PFSK-1 (cell line): ENCODE data around the gene SNRPN.

Source experiments
- POLR2AphosphoS5 ChIP-seq: IDR thresholded peaks from 2 replicates; pipeline ENCODE4 v1.6.1; 2012; ENCODE audit warnings: low read depth, mild to moderate bottlenecking, control low read depth, low read length, moderate library complexity
- SIN3A ChIP-seq: IDR thresholded peaks from 2 replicates; pipeline ENCODE4 v1.6.1; 2012; ENCODE audit warnings: mild to moderate bottlenecking, low read length, moderate library complexity, borderline replicate concordance; ENCODE audit not compliant: insufficient read depth
- TF ChIP-seq, protein P1 (sequence below), 2 experiments: IDR thresholded peaks; 2 replicates each; pipeline versions ENCODE4 v1.6.1 to v1.8.0; 2011 to 2012; ENCODE audit warnings: low read depth in 2 of 2, low read length in 2 of 2, control low read depth in 1 of 2, inconsistent platforms in 1 of 2, mild to moderate bottlenecking in 1 of 2, moderate library complexity in 1 of 2; ENCODE audit not compliant: insufficient read depth in 1 of 2

DNA sequence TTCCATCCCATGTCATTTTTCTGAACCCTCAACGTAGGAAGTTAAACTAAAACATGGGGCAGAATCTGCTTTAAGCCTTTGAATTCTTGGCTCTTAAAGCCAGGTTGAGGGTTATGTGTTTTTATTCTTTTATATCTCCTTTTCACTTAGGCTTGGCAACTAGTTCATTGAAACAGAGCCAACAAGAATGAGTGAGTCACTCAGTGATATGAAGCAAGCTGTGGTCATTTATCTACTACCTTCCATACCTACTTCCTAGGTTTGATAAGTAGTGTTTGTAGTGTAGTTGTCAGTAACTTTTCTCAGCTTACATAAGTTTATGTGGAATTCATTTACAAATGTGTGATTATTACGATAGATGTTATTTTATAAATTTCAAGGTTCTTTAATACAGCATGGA lies 67.4 kb downstream of the SNRPN start:
- TF ChIP-seq, protein P1, sequence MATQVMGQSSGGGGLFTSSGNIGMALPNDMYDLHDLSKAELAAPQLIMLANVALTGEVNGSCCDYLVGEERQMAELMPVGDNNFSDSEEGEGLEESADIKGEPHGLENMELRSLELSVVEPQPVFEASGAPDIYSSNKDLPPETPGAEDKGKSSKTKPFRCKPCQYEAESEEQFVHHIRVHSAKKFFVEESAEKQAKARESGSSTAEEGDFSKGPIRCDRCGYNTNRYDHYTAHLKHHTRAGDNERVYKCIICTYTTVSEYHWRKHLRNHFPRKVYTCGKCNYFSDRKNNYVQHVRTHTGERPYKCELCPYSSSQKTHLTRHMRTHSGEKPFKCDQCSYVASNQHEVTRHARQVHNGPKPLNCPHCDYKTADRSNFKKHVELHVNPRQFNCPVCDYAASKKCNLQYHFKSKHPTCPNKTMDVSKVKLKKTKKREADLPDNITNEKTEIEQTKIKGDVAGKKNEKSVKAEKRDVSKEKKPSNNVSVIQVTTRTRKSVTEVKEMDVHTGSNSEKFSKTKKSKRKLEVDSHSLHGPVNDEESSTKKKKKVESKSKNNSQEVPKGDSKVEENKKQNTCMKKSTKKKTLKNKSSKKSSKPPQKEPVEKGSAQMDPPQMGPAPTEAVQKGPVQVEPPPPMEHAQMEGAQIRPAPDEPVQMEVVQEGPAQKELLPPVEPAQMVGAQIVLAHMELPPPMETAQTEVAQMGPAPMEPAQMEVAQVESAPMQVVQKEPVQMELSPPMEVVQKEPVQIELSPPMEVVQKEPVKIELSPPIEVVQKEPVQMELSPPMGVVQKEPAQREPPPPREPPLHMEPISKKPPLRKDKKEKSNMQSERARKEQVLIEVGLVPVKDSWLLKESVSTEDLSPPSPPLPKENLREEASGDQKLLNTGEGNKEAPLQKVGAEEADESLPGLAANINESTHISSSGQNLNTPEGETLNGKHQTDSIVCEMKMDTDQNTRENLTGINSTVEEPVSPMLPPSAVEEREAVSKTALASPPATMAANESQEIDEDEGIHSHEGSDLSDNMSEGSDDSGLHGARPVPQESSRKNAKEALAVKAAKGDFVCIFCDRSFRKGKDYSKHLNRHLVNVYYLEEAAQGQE (IDR thresholded peaks at IDR 0.05; ENCODE audit: insufficient read depth in 1 of 2, low read depth in 2 of 2, low read length in 2 of 2), result no peak
- TF ChIP-seq SIN3A, result no peak
- no peak for TF ChIP-seq POLR2AphosphoS5
